OCI-LY7 (cell line): ENCODE results near the gene DHCR7.

Experiments
- CTCF ChIP-seq: fragments of 200-600 bp; sonication (generic); conservative IDR thresholded peaks from 2 replicates; pipeline ENCODE4 v1.5.1; 2014; ENCODE audit warnings: mild to moderate bottlenecking, antibody characterized with exemption, low read length, moderate library complexity, mixed read lengths
- EZH2phosphoT487 ChIP-seq: fragments of 200-600 bp; sonication (generic); IDR thresholded peaks from 2 replicates; pipeline ENCODE4 v1.6.1; 2018; ENCODE audit warnings: low read depth, borderline replicate concordance, mild to moderate bottlenecking, mixed run types, antibody characterized with exemption, low read length, moderate library complexity, mixed read lengths

GRCh38 chr11:71391796-71392195 lies 56.4 kb downstream of the DHCR7 start:
- TF ChIP-seq CTCF: no peak
- no peak for TF ChIP-seq EZH2phosphoT487
